SK-N-SH (cell line): ENCODE data around the gene ARID1A.

Source experiments
- EP300 ChIP-seq, 2 experiments: IDR thresholded peaks; 2 replicates each; pipeline versions ENCODE4 v1.4.0 to v1.6.1; 2012; ENCODE audit warnings: borderline replicate concordance in 1 of 2, low read depth in 1 of 2, low read length in 1 of 2
- EZH2phosphoT487 ChIP-seq: fragments of 200-600 bp; sonication (generic); IDR thresholded peaks from 2 replicates; pipeline ENCODE4 v1.6.1; 2017; ENCODE audit warnings: low read depth, mixed run types, mild to moderate bottlenecking, antibody characterized with exemption, moderate library complexity, borderline replicate concordance
- FOXM1 ChIP-seq: IDR thresholded peaks from 2 replicates; pipeline ENCODE4 v1.4.0; 2012; ENCODE audit warnings: low read depth, mild to moderate bottlenecking
- MAX ChIP-seq: IDR thresholded peaks from 2 replicates; pipeline ENCODE4 v1.4.0; 2012; ENCODE audit warnings: low read depth
- MXI1 ChIP-seq: IDR thresholded peaks from 2 replicates; pipeline ENCODE4 v1.6.1; 2012; ENCODE audit warnings: mild to moderate bottlenecking, low read depth, low read length, improper control_type of control experiment
- POLR2AphosphoS5 ChIP-seq: IDR thresholded peaks from 2 replicates; pipeline ENCODE4 v1.6.1; 2012; ENCODE audit warnings: low read depth, low read length
- RAD21 ChIP-seq: IDR thresholded peaks from 2 replicates; pipeline ENCODE4 v1.6.1; 2012; ENCODE audit warnings: mild to moderate bottlenecking, low read length
- RXRA ChIP-seq: IDR thresholded peaks from 2 replicates; pipeline ENCODE4 v1.4.0; 2012; ENCODE audit warnings: low read depth, mild to moderate bottlenecking, borderline replicate concordance
- TCF12 ChIP-seq: IDR thresholded peaks from 2 replicates; pipeline ENCODE4 v1.4.0; 2012
- USF1 ChIP-seq: IDR thresholded peaks from 2 replicates; pipeline ENCODE4 v1.4.0; 2012; ENCODE audit warnings: low read depth, borderline replicate concordance
- TF ChIP-seq, protein P1 (sequence below): fragments of 200-600 bp; sonication (generic); IDR thresholded peaks from 2 replicates; pipeline ENCODE4 v1.6.1; 2017; ENCODE audit warnings: antibody characterized with exemption, mild to moderate bottlenecking, moderate library complexity
- TF ChIP-seq, protein P2 (sequence below): IDR thresholded peaks from 2 replicates; pipeline ENCODE4 v1.6.1; 2012; ENCODE audit warnings: mild to moderate bottlenecking, low read depth, low read length, moderate library complexity
- TF ChIP-seq, protein P3 (sequence below): fragments of 150-350 bp; IDR thresholded peaks from 2 replicates; pipeline ENCODE4 v1.6.1; 2017; ENCODE audit warnings: antibody characterized with exemption, low read length, low read depth, borderline replicate concordance

- TF ChIP-seq, protein P1, sequence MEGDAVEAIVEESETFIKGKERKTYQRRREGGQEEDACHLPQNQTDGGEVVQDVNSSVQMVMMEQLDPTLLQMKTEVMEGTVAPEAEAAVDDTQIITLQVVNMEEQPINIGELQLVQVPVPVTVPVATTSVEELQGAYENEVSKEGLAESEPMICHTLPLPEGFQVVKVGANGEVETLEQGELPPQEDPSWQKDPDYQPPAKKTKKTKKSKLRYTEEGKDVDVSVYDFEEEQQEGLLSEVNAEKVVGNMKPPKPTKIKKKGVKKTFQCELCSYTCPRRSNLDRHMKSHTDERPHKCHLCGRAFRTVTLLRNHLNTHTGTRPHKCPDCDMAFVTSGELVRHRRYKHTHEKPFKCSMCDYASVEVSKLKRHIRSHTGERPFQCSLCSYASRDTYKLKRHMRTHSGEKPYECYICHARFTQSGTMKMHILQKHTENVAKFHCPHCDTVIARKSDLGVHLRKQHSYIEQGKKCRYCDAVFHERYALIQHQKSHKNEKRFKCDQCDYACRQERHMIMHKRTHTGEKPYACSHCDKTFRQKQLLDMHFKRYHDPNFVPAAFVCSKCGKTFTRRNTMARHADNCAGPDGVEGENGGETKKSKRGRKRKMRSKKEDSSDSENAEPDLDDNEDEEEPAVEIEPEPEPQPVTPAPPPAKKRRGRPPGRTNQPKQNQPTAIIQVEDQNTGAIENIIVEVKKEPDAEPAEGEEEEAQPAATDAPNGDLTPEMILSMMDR = no peak
- TF ChIP-seq FOXM1 (no peak), EZH2phosphoT487 (no peak), POLR2AphosphoS5 (no peak), TCF12 (no peak), EP300 (IDR thresholded peaks at IDR 0.05; ENCODE audit: borderline replicate concordance in 1 of 2, low read depth in 1 of 2, low read length in 1 of 2) (no peak), RXRA (no peak), MAX (no peak), RAD21 (no peak), USF1 (no peak), MXI1 (no peak)
- TF ChIP-seq, protein P2, sequence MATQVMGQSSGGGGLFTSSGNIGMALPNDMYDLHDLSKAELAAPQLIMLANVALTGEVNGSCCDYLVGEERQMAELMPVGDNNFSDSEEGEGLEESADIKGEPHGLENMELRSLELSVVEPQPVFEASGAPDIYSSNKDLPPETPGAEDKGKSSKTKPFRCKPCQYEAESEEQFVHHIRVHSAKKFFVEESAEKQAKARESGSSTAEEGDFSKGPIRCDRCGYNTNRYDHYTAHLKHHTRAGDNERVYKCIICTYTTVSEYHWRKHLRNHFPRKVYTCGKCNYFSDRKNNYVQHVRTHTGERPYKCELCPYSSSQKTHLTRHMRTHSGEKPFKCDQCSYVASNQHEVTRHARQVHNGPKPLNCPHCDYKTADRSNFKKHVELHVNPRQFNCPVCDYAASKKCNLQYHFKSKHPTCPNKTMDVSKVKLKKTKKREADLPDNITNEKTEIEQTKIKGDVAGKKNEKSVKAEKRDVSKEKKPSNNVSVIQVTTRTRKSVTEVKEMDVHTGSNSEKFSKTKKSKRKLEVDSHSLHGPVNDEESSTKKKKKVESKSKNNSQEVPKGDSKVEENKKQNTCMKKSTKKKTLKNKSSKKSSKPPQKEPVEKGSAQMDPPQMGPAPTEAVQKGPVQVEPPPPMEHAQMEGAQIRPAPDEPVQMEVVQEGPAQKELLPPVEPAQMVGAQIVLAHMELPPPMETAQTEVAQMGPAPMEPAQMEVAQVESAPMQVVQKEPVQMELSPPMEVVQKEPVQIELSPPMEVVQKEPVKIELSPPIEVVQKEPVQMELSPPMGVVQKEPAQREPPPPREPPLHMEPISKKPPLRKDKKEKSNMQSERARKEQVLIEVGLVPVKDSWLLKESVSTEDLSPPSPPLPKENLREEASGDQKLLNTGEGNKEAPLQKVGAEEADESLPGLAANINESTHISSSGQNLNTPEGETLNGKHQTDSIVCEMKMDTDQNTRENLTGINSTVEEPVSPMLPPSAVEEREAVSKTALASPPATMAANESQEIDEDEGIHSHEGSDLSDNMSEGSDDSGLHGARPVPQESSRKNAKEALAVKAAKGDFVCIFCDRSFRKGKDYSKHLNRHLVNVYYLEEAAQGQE = no peak
- TF ChIP-seq, protein P3, sequence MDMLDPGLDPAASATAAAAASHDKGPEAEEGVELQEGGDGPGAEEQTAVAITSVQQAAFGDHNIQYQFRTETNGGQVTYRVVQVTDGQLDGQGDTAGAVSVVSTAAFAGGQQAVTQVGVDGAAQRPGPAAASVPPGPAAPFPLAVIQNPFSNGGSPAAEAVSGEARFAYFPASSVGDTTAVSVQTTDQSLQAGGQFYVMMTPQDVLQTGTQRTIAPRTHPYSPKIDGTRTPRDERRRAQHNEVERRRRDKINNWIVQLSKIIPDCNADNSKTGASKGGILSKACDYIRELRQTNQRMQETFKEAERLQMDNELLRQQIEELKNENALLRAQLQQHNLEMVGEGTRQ = no peak
These were observed 85.5 kb downstream of the ARID1A start for GRCh38 chr1:26781206-26781825.
